K562 (cell line): Measurements from ENCODE around the gene NOVA1.

ENCODE experiments used
- CTCF ChIP-seq, 3 experiments: IDR thresholded peaks in 2 of 3; conservative IDR thresholded peaks in 1 of 3; 2 replicates each; pipeline ENCODE4 v1.5.1; 2011 to 2012; ENCODE audit warnings: low read length in 3 of 3, mild to moderate bottlenecking in 3 of 3, control low read depth in 2 of 3, improper control_type of control experiment in 1 of 3, inconsistent platforms in 1 of 3, low read depth in 1 of 3, mixed read lengths in 1 of 3, moderate library complexity in 1 of 3; ENCODE audit not compliant: insufficient read depth in 2 of 3
- EP300 ChIP-seq: IDR thresholded peaks from 2 replicates; pipeline ENCODE4 v1.6.1; 2012; ENCODE audit warnings: low read length, improper control_type of control experiment
- EZH2 ChIP-seq: IDR thresholded peaks from 2 replicates; pipeline ENCODE4 v1.6.1; 2012; ENCODE audit warnings: low read depth, mild to moderate bottlenecking, inconsistent platforms, low read length, borderline replicate concordance
- GATA2 ChIP-seq: sonication (generic); formaldehyde crosslinking; IDR thresholded peaks from 2 replicates; pipeline ENCODE4 v1.4.0; 2020; ENCODE audit warnings: mild to moderate bottlenecking, missing genetic modification reagents
- HNRNPH1 ChIP-seq: fragments of 200-400 bp; formaldehyde crosslinking; optimal IDR thresholded peaks from 2 replicates; pipeline ENCODE3; 2017; ENCODE audit warnings: low read depth, mild to moderate bottlenecking, low read length, moderate library complexity
- HNRNPK ChIP-seq: fragments of 200-400 bp; formaldehyde crosslinking; IDR thresholded peaks from one replicate; pipeline ENCODE4 v1.6.1; 2018; ENCODE audit warnings: mild to moderate bottlenecking, low read depth, low read length; ENCODE audit not compliant: poor library complexity, severe bottlenecking
- SAFB2 ChIP-seq: fragments of 200-400 bp; formaldehyde crosslinking; IDR thresholded peaks from 2 replicates; pipeline ENCODE4 v1.6.1; 2018; ENCODE audit warnings: borderline replicate concordance, low read length, low read depth, moderate library complexity; ENCODE audit not compliant: severe bottlenecking
- TCF7L2 ChIP-seq: fragments of 150-350 bp; IDR thresholded peaks from 2 replicates; pipeline ENCODE4 v1.6.1; 2016; ENCODE audit warnings: low read depth, mild to moderate bottlenecking, low read length, moderate library complexity

GRCh38 chr14:26427097-26427496, 170.7 kb downstream of the NOVA1 start:
- TF ChIP-seq HNRNPK: no peak
- no peak for TF ChIP-seq EP300
- TF ChIP-seq GATA2 (CRISPR knock-in tag): no peak
- no peak for TF ChIP-seq SAFB2
- no peak for TF ChIP-seq HNRNPH1
- no peak for TF ChIP-seq TCF7L2
- TF ChIP-seq EZH2: no peak
- no peak for TF ChIP-seq CTCF (IDR thresholded peaks at IDR 0.05 in 2 of 3, conservative IDR thresholded peaks at IDR 0.05 in 1 of 3; ENCODE audit: insufficient read depth in 2 of 3, low read depth in 1 of 3, low read length in 3 of 3)
